ENCODE measurements around the gene PODXL2.

Gene PODXL2

GRCh38 chr3:127668906-127669305, 39.9 kb downstream of the PODXL2 start:
- no peak overlapping the region for H3K4me3 ChIP-seq (ENCODE audit: low read depth, low read length)
- TF ChIP-seq POLR2A (IDR thresholded peaks at IDR 0.05; ENCODE audit: extremely low read depth, insufficient read length) (no peak), CTCF (IDR thresholded peaks at IDR 0.05; ENCODE audit: low read depth, low read length) (no peak), MYC (IDR thresholded peaks at IDR 0.05; ENCODE audit: low read depth, low read length) (no peak), MAX (IDR thresholded peaks at IDR 0.05; ENCODE audit: low read depth, low read length) (no peak)
- no peak for DNase-seq (ENCODE audit: low read depth)

GRCh38 chr3:127669541-127670228, 40.7 kb downstream of the PODXL2 start:
- DNase-seq (ENCODE audit: low read depth): no peak
- no peak for TF ChIP-seq POLR2A (IDR thresholded peaks at IDR 0.05; ENCODE audit: extremely low read depth, insufficient read length)
- TF ChIP-seq MYC (IDR thresholded peaks at IDR 0.05; ENCODE audit: low read depth, low read length): no peak
- no peak for TF ChIP-seq CTCF (IDR thresholded peaks at IDR 0.05; ENCODE audit: low read depth, low read length)
- no peak for TF ChIP-seq MAX (IDR thresholded peaks at IDR 0.05; ENCODE audit: low read depth, low read length)
- H3K4me3 ChIP-seq (ENCODE audit: low read depth, low read length): no peak overlapping the region

- DNase-seq (ENCODE audit: low read depth): no peak
- H3K4me3 ChIP-seq (ENCODE audit: low read depth, low read length): no peak overlapping the region
- TF ChIP-seq CTCF (IDR thresholded peaks at IDR 0.05; ENCODE audit: low read depth, low read length) (no peak), POLR2A (IDR thresholded peaks at IDR 0.05; ENCODE audit: extremely low read depth, insufficient read length) (no peak), MYC (IDR thresholded peaks at IDR 0.05; ENCODE audit: low read depth, low read length) (no peak), MAX (IDR thresholded peaks at IDR 0.05; ENCODE audit: low read depth, low read length) (no peak)
Measured at GRCh38 chr3:127670229-127670559, 41.2 kb downstream of the PODXL2 start.

GRCh38 chr3:127670761-127671522, 42.0 kb downstream of the PODXL2 start:
- no peak overlapping the region for H3K4me3 ChIP-seq (ENCODE audit: low read depth, low read length)
- TF ChIP-seq MAX (IDR thresholded peaks at IDR 0.05; ENCODE audit: low read depth, low read length) (no peak), POLR2A (IDR thresholded peaks at IDR 0.05; ENCODE audit: extremely low read depth, insufficient read length) (no peak), CTCF (IDR thresholded peaks at IDR 0.05; ENCODE audit: low read depth, low read length) (no peak), MYC (IDR thresholded peaks at IDR 0.05; ENCODE audit: low read depth, low read length) (no peak)
- DNase-seq (ENCODE audit: low read depth): no peak

GRCh38 chr3:127671523-127672428, 42.8 kb downstream of the PODXL2 start:
- no peak for TF ChIP-seq MYC (IDR thresholded peaks at IDR 0.05; ENCODE audit: low read depth, low read length)
- TF ChIP-seq POLR2A (IDR thresholded peaks at IDR 0.05; ENCODE audit: extremely low read depth, insufficient read length): no peak
- no peak for TF ChIP-seq MAX (IDR thresholded peaks at IDR 0.05; ENCODE audit: low read depth, low read length)
- TF ChIP-seq CTCF (IDR thresholded peaks at IDR 0.05; ENCODE audit: low read depth, low read length): no peak
- H3K4me3 ChIP-seq (ENCODE audit: low read depth, low read length): peak overlapping the region; percentile 43
- DNase-seq (ENCODE audit: low read depth): peak; percentile 33
